ENCODE results near the gene LAYN. TPM values are rescaled to one million over a fixed set of nuclear protein-coding genes. Genes with fewer than 3 reads are reported as not detected.

Gene LAYN
- polyA plus RNA-seq, 1 of the 3 experiments (the other 2 are of a cell fraction): 366 TPM

- TF ChIP-seq USF2 (IDR thresholded peaks at IDR 0.05; ENCODE audit: borderline replicate concordance, low read depth, low read length): no peak
- no peak for TF ChIP-seq REST (IDR thresholded peaks at IDR 0.05; ENCODE audit: low read depth, low read length)
- TF ChIP-seq TCF12 (IDR thresholded peaks at IDR 0.05): peak; percentile 73
- no peak for TF ChIP-seq RAD21 (IDR thresholded peaks at IDR 0.05; ENCODE audit: low read length)
Measured at GRCh38 chr11:111526501-111526900, 14.0 kb upstream of the LAYN start (continued).

GRCh38 chr11:111527279-111527678 is 13.2 kb upstream of the LAYN start:
- Histone ChIP-seq H3K4me1 (ENCODE audit: control insufficient read depth in 1 of 2, insufficient read depth in 2 of 2, low read depth in 1 of 2, low read length in 1 of 2) (peaks cover 0 to 24% of the 10 kb centered on the region in 2 experiments), H3K4me2 (no peak overlapping the region), H3K9me3 (no peaks in the 10 kb centered on the region), H3K9me2 (no peaks in the 10 kb centered on the region), H3K36me3 (replicated peaks in 1 of 2; ENCODE audit: control insufficient read depth in 1 of 2, insufficient read depth in 2 of 2, low read length in 1 of 2) (no peaks in the 10 kb centered on the region), H3K4me3 (ENCODE audit: low read depth in 2 of 2, low read length in 1 of 2) (no peak overlapping the region), H4K20me1 (ENCODE audit: insufficient read depth) (no peaks in the 10 kb centered on the region), H3K27me3 (ENCODE audit: insufficient read depth) (no peaks in the 10 kb centered on the region), H2AFZ (ENCODE audit: low read depth) (0 out of 2 replicates have a peak overlapping the region, but pooled peaks have one; percentile 24), H3K79me2 (ENCODE audit: insufficient read depth) (no peaks in the 10 kb centered on the region), H3F3A (replicated peaks; ENCODE audit: insufficient read depth) (peaks cover 51% of the 10 kb centered on the region), H3K27ac (ENCODE audit: low read depth in 2 of 2, low read length in 1 of 2) (peak overlapping the region in 1 of 2 experiments; percentile 73; a peak in 2 of 4 replicates), H3K9ac (peak overlapping the region; percentile 37; the same call in 1 of the 2 replicates)
- POLR2A ChIA-PET: no interaction called here
- WGBS (ENCODE audit: low lambda C conversion rate): 77% methylated on average over 1 of the region's 1 CpG
- CTCF ChIA-PET: no interaction called here
- TF ChIP-seq TAF1 (IDR thresholded peaks at IDR 0.05; ENCODE audit: borderline replicate concordance, low read depth, low read length): no peak
- TF ChIP-seq YY1 (IDR thresholded peaks at IDR 0.05; ENCODE audit: low read depth): no peak
- TF ChIP-seq SMC3 (IDR thresholded peaks at IDR 0.05; ENCODE audit: low read depth, low read length): no peak
- TF ChIP-seq CHD2 (IDR thresholded peaks at IDR 0.05; ENCODE audit: low read length, partially characterized antibody): no peak
- TF ChIP-seq PBX3 (IDR thresholded peaks at IDR 0.05): no peak
- TF ChIP-seq NRF1 (IDR thresholded peaks at IDR 0.05; ENCODE audit: low read depth, low read length): no peak
- no peak for TF ChIP-seq REST (IDR thresholded peaks at IDR 0.05; ENCODE audit: low read depth, low read length)
- no peak for TF ChIP-seq RAD21 (IDR thresholded peaks at IDR 0.05; ENCODE audit: low read length)
- no peak for DNase-seq
